WI38 (cell line): ENCODE data around the gene CLN5.

ENCODE experiments used
- H3K4me3 ChIP-seq: 2 replicates; pipeline ENCODE4 v1.5.1; 2011; ENCODE audit warnings: low read depth, mild to moderate bottlenecking, control low read depth, low read length
- TF ChIP-seq, protein P1 (sequence below): IDR thresholded peaks from 2 replicates; pipeline ENCODE4 v1.5.1; 2012; ENCODE audit warnings: low read depth, mild to moderate bottlenecking, control low read depth, low read length

CLN5 gene

DNA sequence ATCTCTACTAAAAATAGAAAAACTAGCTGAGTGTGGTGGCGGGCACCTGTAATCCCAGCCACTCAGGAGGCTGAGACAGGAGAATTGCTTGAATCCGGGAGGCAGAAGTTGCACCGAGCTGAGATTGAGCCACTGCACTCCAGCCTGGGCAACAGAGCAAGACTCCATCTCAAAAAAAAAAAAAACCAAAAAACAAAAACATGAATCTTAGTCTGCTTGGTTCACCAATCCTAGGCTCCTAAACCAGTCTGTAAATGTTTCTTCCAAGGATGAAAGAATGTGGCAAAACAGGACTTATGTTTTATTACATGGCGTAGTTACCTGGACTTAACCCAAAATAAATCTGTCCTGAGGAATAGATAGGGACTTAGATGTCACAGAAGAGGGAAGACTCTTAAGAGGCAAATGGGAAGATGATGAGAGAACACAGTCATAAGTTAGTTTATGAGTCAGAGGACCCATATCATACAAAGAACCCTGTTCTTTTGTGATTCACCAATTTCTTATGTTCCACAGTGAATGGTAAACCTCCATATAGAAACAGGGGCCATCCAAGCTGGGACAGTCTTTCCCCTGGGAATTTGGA, 41.9 kb downstream of the CLN5 start:
- TF ChIP-seq, protein P1, sequence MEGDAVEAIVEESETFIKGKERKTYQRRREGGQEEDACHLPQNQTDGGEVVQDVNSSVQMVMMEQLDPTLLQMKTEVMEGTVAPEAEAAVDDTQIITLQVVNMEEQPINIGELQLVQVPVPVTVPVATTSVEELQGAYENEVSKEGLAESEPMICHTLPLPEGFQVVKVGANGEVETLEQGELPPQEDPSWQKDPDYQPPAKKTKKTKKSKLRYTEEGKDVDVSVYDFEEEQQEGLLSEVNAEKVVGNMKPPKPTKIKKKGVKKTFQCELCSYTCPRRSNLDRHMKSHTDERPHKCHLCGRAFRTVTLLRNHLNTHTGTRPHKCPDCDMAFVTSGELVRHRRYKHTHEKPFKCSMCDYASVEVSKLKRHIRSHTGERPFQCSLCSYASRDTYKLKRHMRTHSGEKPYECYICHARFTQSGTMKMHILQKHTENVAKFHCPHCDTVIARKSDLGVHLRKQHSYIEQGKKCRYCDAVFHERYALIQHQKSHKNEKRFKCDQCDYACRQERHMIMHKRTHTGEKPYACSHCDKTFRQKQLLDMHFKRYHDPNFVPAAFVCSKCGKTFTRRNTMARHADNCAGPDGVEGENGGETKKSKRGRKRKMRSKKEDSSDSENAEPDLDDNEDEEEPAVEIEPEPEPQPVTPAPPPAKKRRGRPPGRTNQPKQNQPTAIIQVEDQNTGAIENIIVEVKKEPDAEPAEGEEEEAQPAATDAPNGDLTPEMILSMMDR, result no peak
- no peak overlapping the region for H3K4me3 ChIP-seq

- TF ChIP-seq, protein P1, result no peak
- no peak overlapping the region for H3K4me3 ChIP-seq
Measured at GRCh38 chr13:77034881-77035280, 43.0 kb downstream of the CLN5 start.

- H3K4me3 ChIP-seq, result no peak overlapping the region
- TF ChIP-seq, protein P1, result no peak
Measured at GRCh38 chr13:77036279-77036678, 44.4 kb downstream of the CLN5 start.

- no peak overlapping the region for H3K4me3 ChIP-seq
- TF ChIP-seq, protein P1, result no peak
Measured at GRCh38 chr13:77038907-77039480, 47.1 kb downstream of the CLN5 start.

DNA sequence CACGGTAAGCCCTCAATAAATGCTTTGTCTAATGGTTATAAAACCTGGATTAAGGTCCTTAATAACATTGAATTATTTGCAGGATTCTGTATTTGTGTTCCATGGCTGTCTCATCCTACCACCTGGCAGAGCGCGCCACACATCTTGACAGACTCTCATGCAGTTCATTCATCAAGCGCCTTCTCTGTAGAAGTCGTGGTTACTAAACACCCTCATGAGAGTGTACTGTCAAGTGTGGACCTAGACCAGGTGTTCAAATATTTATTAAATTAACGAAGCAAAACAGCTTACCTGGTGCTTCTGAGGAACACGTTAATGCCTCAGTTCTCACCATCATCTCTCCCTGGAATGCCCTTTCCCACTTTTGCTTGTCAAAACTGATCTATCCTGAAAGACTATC, 48.2 kb downstream of the CLN5 start:
- H3K4me3 ChIP-seq, result no peak overlapping the region
- TF ChIP-seq, protein P1, result no peak

GRCh38 chr13:77040835-77041234, 49.0 kb downstream of the CLN5 start:
- TF ChIP-seq, protein P1, result no peak

DNA sequence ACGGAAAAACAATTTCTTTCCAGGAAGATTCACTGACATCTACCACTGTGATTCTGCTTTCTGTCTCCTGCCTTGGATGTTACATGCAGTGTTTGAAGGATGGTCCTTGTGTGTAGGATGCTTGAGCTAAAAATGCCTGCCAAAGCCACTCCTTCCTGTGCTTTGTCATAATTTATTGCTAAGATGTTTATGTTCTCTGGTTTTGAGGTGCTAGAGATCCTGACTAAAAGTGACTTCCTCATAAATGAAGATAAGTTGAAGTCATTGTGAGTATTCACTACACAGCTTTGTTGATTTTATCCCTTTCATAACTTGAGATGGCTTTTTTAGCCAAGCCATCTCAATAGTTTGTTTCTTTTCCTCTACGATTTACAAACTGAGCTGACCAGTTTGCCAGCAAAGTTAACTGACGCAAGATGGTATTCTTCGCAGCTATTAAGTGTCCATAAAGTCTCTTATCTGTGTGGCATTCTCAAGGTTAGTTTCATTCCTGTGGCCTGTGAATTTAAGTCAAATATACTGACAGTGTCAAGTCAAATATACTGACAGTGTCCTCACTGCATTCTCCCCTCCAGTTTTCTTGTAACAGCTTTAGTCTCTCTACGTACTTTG, 50.8 kb downstream of the CLN5 start:
- TF ChIP-seq, protein P1, result no peak
- no peak overlapping the region for H3K4me3 ChIP-seq

More at GRCh38 chr13:77040835-77041234, 49.0 kb downstream of the CLN5 start:
- no peak overlapping the region for H3K4me3 ChIP-seq
